Activated B cell treated with CpG ODN at 0.5 μM for 24 hours (primary cell): ENCODE results near the gene VIL1. TPM values are rescaled to one million over a fixed set of nuclear protein-coding genes. Genes with fewer than 3 reads are reported as not detected.

Source experiments
- ATAC-seq: fragments of 200-7000 bp; cut with Tn5 transposase; one replicate; pipeline ENCODE4 v1.10.0; 2021; ENCODE audit warnings: low read depth, mild to moderate bottlenecking, moderate library complexity
- CTCF ChIA-PET: fragments of 350-600 bp; sonication (Branson Sonifier 250); formaldehyde crosslinking; loops from one replicate; lab custom pipeline; 2021; ENCODE audit warnings: antibody characterized with exemption; lab: Charles Lee
- POLR2A ChIA-PET: fragments of 350-600 bp; sonication (Branson Sonifier 250); formaldehyde crosslinking; loops from one replicate; lab custom pipeline; 2021; ENCODE audit warnings: antibody characterized with exemption; lab: Charles Lee
- DNase-seq: peaks from one replicate; pipeline ENCODE4 v3.0.0; 2022
- H3K27ac Mint-ChIP-seq: one replicate; pipeline ENCODE4 v1.8.0; 2020; ENCODE audit warnings: mixed read lengths
- H3K27me3 Mint-ChIP-seq: one replicate; pipeline ENCODE4 v1.8.0; 2021; ENCODE audit warnings: mixed read lengths
- H3K36me3 Mint-ChIP-seq: one replicate; pipeline ENCODE4 v1.8.0; 2021; ENCODE audit warnings: low read depth, mixed read lengths
- H3K4me1 Mint-ChIP-seq: one replicate; pipeline ENCODE4 v1.8.0; 2021; ENCODE audit warnings: mixed read lengths
- H3K4me3 Mint-ChIP-seq: one replicate; pipeline ENCODE4 v1.8.0; 2020; ENCODE audit warnings: mild to moderate bottlenecking, mixed read lengths
- H3K9me3 Mint-ChIP-seq: one replicate; pipeline ENCODE4 v1.8.0; 2020; ENCODE audit warnings: mixed read lengths
- intact Hi-C: fragments of 100-400 bp; cut with micrococcal nuclease; formaldehyde crosslinking; loops from one replicate; pipeline ENCODE4 v1.15.1; 2024
- total RNA-seq: library from RNA; stranded (reverse); gene quantifications from 2 replicates; pipeline ENCODE4 v1.2.3, GENCODE V29; 2022
- TF ChIP-seq, protein P1 (sequence below): fragments of 200-600 bp; IDR thresholded peaks from one replicate; pipeline ENCODE4 v1.8.0; 2022; ENCODE audit warnings: antibody characterized with exemption, mild to moderate bottlenecking

Gene VIL1
- total RNA-seq, 1 donor from 2014 or later, result 0.07 TPM

DNA sequence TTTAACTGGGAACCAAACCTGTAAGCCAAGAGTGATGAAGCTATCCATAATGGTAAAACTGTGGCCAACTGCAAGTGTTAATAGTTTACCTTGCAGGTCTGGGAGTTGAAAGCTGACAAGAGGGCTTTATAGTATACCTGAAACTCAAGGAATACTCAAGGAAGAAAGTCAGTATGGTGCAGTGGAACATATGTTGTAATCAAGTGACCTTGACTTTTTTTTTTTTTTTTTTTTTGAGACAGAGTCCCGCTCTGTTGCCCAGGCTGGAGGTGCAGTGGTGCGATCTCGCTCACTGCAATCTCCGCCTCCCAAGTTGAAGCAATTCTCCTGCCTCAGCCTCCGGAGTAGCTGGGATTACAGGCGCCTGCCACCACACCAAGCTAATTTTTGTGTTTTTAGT, 27.6 kb downstream of the VIL1 start:
- ChIA-PET CTCF (no interaction called here), POLR2A (interaction anchor here (0.7 kb wide), 1 partner anchor 159 kb away, joined by 3 read pairs; no protein-coding TSS in a partner anchor)
- TF ChIP-seq, protein P1, sequence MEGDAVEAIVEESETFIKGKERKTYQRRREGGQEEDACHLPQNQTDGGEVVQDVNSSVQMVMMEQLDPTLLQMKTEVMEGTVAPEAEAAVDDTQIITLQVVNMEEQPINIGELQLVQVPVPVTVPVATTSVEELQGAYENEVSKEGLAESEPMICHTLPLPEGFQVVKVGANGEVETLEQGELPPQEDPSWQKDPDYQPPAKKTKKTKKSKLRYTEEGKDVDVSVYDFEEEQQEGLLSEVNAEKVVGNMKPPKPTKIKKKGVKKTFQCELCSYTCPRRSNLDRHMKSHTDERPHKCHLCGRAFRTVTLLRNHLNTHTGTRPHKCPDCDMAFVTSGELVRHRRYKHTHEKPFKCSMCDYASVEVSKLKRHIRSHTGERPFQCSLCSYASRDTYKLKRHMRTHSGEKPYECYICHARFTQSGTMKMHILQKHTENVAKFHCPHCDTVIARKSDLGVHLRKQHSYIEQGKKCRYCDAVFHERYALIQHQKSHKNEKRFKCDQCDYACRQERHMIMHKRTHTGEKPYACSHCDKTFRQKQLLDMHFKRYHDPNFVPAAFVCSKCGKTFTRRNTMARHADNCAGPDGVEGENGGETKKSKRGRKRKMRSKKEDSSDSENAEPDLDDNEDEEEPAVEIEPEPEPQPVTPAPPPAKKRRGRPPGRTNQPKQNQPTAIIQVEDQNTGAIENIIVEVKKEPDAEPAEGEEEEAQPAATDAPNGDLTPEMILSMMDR, result no peak
- Mint-ChIP-seq H3K9me3 (no peaks in the 10 kb centered on the region), H3K4me1 (no peaks in the 10 kb centered on the region), H3K4me3 (no peak overlapping the region), H3K27ac (no peak overlapping the region), H3K27me3 (no peaks in the 10 kb centered on the region), H3K36me3 (peaks cover 41% of the 10 kb centered on the region)
- no peak for DNase-seq
- intact Hi-C loops, result no loop called here
- ATAC-seq, result no peak

DNA sequence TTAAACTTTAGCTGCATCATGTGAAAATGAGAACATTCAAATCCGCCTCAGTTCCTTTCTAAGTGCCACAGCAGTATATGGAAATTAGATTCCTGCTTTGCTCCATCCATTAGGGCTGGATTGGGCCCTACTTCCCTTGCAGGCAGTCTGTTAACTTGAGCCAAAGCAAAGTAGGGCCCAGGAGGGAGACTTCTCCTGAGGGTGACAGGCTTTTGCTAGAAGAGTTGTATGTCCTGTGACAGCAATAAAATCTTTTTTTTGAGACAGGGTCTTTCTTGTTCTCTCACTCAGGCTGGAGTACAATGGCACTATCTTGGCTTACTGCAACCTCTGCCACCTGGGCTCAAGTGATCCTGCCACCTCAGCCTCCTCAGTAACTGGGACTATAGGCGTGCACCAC, 28.1 kb downstream of the VIL1 start:
- Mint-ChIP-seq H3K36me3 (peaks cover 44% of the 10 kb centered on the region), H3K4me3 (no peak overlapping the region), H3K27me3 (no peaks in the 10 kb centered on the region), H3K9me3 (no peaks in the 10 kb centered on the region), H3K4me1 (no peaks in the 10 kb centered on the region), H3K27ac (no peak overlapping the region)
- intact Hi-C loops, result no loop called here
- ATAC-seq (no peak), DNase-seq (no peak)
- ChIA-PET POLR2A (interaction anchor here (0.7 kb wide), 1 partner anchor 160 kb away, joined by 3 read pairs; no protein-coding TSS in a partner anchor), CTCF (no interaction called here)
- TF ChIP-seq, protein P1, result no peak

DNA sequence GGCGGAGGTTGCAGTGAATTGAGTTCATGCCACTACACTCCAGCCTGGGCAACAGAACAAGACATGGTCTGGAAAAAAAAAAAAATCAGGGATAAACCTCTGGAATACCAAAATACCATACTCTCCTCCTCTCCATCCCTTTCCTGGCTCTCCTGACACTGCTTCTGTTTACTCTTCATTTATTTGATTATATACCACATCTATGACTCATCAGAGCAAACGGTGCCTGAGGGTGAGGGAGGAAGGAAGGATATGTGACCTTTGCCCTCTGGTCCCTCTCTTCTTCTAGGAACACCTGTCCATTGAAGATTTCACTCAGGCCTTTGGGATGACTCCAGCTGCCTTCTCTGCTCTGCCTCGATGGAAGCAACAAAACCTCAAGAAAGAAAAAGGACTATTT, 30.0 kb downstream of the VIL1 start:
- DNase-seq, result no peak
- Mint-ChIP-seq H3K27ac (no peak overlapping the region), H3K36me3 (peaks cover 54% of the 10 kb centered on the region), H3K4me3 (no peak overlapping the region), H3K4me1 (no peaks in the 10 kb centered on the region), H3K9me3 (no peaks in the 10 kb centered on the region), H3K27me3 (no peaks in the 10 kb centered on the region)
- ChIA-PET CTCF (no interaction called here), POLR2A (no interaction called here)
- TF ChIP-seq, protein P1, result no peak
- intact Hi-C loops, result no loop called here
- no peak for ATAC-seq

DNA sequence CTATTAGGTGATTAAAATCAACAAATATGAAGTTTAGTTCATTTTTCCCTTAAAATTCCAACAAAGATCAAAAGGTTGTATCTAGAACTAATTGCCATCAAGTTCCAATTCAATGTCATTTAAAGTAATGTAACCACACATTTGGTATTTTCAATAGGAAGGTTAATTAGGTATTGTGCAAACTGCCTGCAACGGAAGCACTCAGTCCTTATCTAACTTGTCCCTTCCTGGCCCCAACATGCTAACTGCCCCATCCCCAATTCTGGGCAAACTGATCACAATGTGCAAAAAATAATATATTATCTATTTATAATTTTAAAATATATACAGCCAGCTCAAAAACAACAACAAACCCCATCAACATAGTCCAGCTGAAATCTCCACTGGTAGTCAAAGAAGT, 33.2 kb downstream of the VIL1 start:
- intact Hi-C loops, result no loop called here

DNA sequence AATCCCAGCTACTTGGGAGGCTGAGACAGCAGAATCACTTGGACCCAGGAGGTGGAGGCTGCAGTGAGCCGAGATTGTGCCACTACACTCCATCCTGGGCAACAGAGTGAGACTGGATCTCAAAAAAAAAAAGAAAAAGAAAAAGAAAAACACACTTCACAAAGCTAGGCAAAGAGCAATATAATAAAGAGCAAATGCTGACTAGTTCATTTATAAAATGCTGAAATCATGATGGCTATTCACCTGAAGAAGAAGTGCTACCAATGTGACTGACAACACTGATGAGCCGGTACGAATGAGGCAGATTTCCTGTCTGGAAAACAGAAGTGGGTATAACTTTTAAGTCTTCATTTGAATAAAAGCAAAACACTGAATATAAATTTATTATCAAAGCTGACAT, 37.9 kb downstream of the VIL1 start:
- Mint-ChIP-seq H3K4me3 (no peak overlapping the region), H3K36me3 (peaks cover 56% of the 10 kb centered on the region), H3K4me1 (peaks cover 7% of the 10 kb centered on the region), H3K9me3 (peaks cover 8% of the 10 kb centered on the region), H3K27ac (no peak overlapping the region), H3K27me3 (no peaks in the 10 kb centered on the region)
- TF ChIP-seq, protein P1, result no peak
- CTCF ChIA-PET, result no interaction called here
- no peak for DNase-seq
- ATAC-seq, result no peak
- POLR2A ChIA-PET, result no interaction called here
- intact Hi-C loops, result no loop called here

More for the DNA sequence above, 33.2 kb downstream of the VIL1 start:
- ATAC-seq, result no peak
- Mint-ChIP-seq H3K9me3 (peaks cover 8% of the 10 kb centered on the region), H3K4me3 (no peak overlapping the region), H3K27me3 (no peaks in the 10 kb centered on the region), H3K36me3 (peaks cover 73% of the 10 kb centered on the region), H3K4me1 (peaks cover 4% of the 10 kb centered on the region), H3K27ac (no peak overlapping the region)
- no peak for DNase-seq
- POLR2A ChIA-PET, result no interaction called here
- TF ChIP-seq, protein P1, result no peak
- CTCF ChIA-PET, result no interaction called here
